EL (cell line): ENCODE results near the gene FCER1G.
A peak's percentile ranks its signal among the peaks of the same experiment; 100 is the strongest.

Source experiments
- DNase-seq: peaks from one replicate; pipeline ENCODE4 v3.0.0-alpha.2; 2016

Gene FCER1G

GRCh38 chr1:161189036-161189435 is 26.1 kb upstream of the FCER1G start:
- DNase-seq: no peak

DNA sequence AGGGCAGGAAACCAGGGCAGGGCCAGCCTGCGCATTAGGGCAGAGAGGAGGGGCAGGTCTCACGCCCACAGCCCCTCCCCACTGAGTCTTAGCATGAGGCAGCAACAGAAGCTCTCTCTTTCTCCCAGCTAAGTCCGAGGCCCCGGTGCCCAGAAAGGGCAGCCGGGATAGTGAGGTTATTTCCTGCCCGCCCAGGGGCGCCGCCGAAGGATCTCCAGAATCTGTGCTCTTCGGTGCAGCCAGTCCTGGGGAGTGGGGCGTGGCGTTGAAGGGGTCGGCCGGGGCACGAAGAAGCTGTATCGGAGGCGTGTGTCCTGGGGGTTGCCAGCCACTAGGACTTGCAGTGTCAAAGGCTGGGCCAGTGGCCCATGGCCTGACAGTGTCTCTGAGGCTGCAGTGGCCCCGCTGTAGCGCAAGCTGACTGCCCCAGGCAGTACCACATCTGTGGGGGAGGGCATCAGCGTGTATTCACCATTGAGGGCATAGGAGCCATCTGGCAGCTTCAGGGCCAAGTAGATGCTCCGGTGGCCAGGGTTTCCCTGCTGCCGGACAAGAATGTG is 24.1 kb upstream of the FCER1G start:
- DNase-seq: no peak

GRCh38 chr1:161191971-161192370 is 23.1 kb upstream of the FCER1G start:
- DNase-seq: no peak

- peak; percentile 68 for DNase-seq
Observed at GRCh38 chr1:161192476-161193465, 22.3 kb upstream of the FCER1G start.

DNA sequence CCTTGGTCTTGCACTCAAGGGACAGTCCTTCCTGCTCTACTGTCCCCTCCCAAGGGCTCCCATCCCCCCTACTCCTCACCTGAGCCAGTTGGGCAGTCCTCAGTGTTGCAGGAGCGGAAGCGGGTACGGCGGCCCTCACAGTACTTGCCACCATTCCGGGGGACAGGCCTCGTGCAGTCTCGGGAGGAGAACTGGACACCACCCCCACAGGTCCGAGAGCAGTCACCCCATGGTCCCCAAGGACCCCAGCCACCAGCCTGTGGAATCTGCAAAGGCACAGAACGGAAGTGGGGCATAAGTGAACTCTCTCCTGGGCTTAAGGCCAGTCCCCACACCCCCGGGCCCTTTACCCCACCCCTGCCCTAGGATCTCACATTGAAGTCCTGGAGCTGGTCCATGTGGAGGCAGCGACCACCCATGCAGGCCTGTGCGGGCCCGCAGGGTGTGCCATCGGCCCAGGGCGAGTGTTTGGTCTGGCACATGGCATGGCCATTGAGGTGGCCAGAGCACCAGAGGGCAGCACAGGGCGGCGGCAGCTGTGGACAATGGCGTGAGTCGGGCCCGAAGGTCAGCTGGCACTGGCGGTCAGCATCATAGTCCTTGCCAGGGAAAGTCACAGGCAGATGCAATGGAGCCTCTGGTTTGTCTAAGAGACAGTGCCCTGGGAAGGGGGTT is 21.4 kb upstream of the FCER1G start:
- DNase-seq: no peak

DNA sequence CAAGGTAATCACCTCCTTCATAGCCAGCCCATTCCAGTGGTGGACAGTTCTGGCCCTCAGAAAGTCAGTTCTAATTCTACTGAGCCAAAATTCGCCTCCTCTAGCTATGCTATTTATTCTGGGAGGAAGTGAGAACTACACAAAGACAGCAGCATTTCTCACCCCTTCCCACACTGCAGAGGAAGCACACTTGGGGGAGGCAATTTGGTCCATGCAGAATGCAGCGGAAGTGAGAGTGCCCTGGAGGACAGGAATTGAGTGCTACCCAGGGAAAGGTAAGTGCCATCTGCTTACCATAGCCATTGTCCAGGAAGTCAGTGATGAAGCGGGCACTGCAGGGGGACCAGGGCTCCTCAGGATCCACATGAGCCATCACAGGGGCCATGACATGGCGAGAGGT is 19.9 kb upstream of the FCER1G start:
- DNase-seq: no peak

- no peak for DNase-seq
Observed at GRCh38 chr1:161196111-161196510, 19.0 kb upstream of the FCER1G start.

DNA sequence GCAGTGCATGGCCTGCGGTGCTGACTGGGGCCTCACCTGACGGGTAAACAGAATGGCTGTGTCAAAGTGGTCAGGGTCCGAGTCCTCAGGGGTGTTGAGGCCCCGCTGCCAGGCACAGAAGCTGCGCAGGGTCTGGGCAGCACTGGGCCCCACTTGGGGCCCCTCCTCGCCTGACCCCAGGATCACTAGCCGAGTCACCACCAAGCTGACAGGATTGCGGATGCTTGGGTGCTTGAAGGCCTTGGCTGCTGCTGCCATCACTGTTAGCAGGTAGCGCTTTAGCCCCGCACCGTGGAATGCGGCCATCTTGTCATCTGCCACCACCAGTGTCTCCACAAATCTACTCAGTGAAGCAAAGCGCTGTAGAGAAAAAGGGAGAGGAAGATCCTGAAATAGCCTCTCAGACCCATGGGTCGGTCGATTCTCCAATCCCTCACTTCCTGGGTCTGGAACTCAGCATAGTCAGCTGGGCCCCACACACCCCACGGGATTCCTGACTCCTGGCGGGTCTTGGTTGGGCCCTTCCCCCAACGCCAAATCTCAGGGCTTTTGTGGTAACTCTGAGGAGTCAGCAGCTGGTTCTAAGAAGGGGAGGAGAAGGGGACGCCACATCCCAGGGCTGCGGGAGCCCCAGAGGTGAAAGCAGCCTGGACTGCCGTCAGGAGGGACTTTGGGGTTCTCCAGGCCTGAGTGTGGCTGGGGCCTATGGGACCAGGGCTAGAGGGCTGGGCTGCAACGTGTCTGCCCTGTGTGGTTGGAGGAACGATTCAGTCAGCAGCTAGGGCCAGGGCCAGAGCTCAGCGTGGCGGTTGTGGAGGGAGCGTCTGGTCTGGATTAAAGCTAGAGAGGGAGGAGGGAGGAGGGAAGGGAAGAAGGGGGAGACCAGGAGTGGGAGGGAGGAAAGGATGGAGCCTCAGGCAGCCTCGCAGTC is 18.3 kb upstream of the FCER1G start:
- peak; percentile 80 for DNase-seq

DNA sequence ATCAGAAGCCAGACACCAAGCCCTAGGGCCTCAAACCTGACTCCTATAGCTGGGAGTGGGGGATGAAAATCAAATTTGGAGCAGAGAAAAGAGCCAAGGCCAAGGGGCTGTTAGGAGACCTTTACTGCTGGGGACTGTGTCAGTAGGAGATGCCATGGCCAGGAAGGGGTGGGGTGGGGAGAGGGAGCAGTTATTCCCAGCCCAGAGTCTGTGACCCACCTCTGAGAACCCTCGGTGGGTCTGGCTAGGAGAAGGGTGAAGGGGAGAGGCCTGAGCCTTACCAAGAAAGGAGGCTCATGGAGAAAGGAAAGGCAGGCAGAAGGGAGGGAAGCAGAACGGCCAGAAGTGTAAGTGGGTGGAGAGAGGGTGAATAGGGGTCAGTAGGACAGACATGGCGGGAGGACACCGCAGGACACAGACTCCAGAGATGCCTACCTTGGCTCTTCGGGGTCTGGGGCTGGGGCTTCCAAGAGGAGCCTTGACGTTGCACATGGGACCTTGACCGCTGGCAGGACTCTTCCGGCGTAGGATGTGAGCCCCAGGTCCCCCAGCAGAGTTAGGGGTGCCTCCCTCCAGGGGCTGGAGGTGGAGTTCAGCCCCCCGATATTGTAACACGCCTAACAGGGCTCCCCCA is 17.4 kb upstream of the FCER1G start:
- DNase-seq: no peak

DNA sequence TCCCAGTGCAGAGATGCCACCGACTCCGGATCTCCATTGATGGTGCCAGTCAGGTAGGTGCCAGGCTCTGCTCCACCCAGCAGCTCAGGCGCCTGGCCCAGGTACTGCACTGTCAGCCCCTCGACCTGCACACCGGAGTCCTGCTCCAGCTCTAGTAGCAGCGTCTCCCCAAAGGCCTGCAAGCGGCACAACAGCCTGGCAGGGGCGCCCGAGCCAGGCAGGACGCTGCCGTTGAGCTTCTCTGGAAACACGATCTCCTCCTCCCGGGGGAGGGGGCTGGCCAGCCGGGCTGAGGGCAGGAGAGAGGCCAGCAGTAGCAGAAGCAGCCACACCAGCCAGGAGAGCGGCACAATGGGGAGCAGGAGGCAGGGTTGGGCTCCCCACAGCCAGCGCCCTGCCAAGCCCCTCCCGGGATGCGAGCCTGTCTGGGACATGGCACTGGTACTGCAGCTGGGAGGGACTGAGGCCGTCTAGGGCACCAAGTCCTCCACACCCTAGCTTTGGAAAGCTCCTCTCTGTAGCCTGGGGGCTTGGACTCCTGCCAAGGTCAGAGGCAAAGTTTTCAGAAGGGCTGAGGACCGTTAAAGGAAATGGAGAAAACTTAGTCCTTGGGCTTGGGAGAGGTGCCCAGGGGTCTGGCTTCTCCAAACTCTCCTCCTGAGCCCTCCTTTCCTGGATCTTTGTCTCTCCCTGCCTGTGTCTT is 16.8 kb upstream of the FCER1G start:
- peak; percentile 73 for DNase-seq

DNA sequence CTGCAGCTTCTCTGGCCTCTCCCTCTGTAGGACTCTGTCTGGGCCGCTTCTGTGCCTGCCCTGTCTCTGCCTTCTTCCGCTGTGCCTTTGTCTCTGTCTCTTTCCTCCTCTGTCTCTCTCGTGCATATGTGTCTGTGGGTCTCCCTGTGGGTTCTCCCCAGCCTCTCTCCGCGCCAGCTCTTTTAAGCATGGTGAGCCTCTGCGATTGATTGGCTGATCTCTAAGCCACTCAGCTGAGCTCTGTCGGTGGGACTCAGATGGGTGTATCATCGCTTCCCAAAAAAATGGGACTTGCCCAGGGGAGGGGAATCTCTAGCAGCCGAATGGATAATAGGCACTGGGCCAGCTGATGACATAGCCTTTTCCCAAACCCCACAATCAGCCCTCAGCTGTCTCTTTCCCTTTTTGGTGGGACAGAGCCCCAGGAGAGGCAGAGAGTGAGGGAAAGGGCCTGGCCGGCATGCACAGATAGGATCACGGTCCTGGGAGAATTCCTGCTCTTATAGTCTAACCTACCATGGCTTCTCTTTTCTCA is 16.1 kb upstream of the FCER1G start, which contains the start of gene ADAMTS4:
TSS of gene ADAMTS4 (minus strand) at position 158 of the 535 bp plus-strand sequence. CDS start 427 bp downstream, outside the sequence.
- peak; percentile 94 for DNase-seq

DNA sequence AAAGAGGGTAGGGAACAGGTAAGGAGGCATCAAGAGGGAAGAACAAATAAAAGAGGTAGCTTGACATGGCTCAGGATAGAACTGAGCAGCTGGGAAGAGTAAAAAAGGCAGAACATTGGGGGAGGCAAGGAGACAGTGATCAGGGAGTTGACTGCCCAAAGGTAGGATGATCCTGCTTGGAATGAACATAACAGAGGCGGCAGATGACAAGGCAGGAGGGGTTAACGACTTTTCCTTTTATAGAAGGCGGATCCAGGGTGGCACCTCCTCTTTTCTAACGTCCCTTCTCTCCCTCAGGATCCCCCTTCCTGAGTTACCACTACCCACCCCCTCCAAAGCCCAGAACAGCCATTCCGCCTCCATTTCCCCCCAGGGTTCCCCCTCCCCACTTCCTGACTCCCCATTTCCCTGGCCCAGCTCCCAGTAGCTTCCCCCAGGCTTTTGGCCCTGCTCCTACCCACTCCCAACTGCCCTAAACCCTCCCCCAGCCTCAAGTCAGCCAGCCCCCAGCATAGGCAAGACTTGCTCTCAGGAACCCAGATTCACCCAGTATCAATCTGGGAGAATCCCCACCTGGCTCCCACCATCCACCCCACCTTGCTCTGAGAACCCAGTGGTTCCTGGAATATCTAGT is 15.5 kb upstream of the FCER1G start:
- no peak for DNase-seq

- no peak for DNase-seq
Observed at GRCh38 chr1:161200421-161200991, 14.6 kb upstream of the FCER1G start.

DNA sequence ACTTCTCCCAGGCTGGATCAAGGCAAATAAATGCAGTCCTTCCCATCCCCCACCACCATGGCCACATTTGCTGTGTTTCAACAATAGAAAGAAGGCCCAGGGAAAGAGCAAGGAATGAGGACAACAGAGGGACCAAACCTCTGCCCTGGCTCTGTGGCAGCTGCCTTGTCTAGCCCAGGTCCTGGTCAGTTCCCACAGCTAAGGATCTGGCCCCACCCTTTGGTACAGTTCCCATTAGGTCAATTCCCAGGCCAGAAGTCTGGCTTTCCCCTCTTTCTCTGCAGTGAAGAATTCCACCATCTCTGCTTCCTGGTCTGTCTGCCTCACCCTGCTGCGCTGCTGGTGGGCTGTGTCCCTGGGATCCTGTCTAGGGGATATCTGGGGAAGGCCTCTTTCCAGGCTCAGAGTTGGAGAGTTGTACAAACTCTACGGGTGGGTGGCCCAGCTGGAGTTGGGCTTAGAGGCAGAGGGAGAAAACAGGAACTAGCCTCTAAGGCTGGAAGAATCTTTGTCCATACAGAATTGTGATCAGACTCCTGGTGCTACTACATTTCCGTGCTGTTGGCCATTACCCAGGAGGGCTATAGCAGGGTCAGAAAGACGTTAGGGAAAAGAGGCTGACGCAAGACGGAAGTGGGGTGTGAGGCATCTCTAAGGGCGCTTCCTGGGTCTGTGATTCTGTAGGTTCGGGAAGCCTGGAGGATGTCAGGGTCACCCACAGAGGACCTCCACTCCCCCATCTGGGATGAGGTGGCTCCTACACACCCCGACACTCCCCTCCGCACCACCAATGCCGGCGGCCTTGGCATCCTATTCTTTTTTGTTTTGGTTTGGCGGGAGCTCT is 13.9 kb upstream of the FCER1G start:
- DNase-seq: peak; percentile 88

GRCh38 chr1:161201836-161202712 is 13.0 kb upstream of the FCER1G start, which contains the start of gene NDUFS2:
TSS of gene NDUFS2 (plus strand) at chr1:161202367. CDS start at chr1:161202386, 19 bp downstream.
- DNase-seq: peak; percentile 99

DNA sequence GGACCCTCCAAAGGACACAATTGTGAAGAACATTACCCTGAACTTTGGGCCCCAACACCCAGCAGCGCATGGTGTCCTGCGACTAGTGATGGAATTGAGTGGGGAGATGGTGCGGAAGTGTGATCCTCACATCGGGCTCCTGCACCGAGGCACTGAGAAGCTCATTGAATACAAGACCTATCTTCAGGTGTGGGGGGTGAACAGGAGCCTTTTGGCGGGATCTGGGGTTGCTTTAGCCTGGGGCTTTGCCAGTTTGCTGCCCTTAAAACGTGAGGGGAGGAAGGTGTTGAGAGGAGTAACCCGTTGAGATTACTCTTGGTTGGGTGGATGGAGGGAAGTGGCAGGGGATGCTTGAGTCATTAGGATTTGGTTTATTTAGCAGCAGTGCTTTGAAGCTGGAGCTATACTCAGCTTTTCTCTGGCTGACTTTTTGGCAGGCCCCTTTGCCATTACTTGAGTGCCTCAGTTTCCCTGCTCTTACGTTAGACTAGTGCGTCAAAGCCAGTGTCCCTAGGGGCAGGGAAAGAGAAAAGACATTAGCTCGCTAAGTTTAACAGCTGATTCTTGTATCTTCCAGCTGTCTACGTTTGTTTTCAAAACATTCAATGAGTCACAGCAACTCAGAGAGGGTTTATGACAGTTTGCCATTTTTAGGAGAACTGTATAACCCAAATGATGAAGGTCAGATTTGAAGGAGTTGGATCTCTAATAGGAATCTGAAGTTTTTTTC is 8.5 kb upstream of the FCER1G start:
- no peak for DNase-seq

GRCh38 chr1:161207173-161207572 is 7.9 kb upstream of the FCER1G start:
- DNase-seq: no peak
